ENCODE results near the gene TAPT1. TPM values are rescaled to one million over a fixed set of nuclear protein-coding genes. Genes with fewer than 3 reads are reported as not detected.

TAPT1 gene
- total RNA-seq, 1 experiment from 2014 or later, result 11.1 TPM

DNA sequence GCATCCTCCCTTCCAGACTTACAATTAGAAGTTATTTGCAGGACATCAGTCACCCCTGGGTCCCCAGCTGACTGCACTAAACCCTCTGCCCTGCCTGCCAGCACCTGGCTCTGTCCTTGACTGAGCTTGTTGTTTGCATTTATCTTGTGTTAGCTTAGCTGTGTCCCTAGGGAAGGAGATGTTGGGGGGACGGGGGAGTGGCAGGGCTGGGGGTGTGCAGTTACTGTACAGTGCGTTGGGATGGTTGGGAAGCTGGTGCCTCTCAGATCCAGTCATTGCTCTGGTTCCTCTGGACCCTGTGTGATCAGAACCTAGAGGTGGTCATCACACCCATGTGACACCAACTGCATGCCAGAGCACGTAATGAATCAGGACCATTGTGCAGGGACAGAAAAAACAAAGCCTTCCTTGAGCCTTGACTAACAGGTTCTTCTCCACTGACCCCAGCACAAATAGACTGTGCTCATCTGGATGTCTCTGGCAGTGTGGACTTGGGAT lies 109.7 kb downstream of the TAPT1 start:
- no peak overlapping the region for H2BK120ac ChIP-seq (ENCODE audit: low read depth, low read length, poor library complexity, severe bottlenecking)
- no CpG with 5 or more reads among the region's 3 CpGs for WGBS (ENCODE audit: extremely low coverage, insufficient read length, low lambda C conversion rate)
- no peak overlapping the region for H2BK15ac ChIP-seq (ENCODE audit: low read depth, low read length)
- H3K4me1 Mint-ChIP-seq, result no peaks in the 10 kb centered on the region
- no peak overlapping the region for H3K14ac ChIP-seq (ENCODE audit: insufficient read depth, low read length)
- no peak overlapping the region for H3K4ac ChIP-seq (ENCODE audit: low read depth, low read length)
- TF ChIP-seq, protein P1, sequence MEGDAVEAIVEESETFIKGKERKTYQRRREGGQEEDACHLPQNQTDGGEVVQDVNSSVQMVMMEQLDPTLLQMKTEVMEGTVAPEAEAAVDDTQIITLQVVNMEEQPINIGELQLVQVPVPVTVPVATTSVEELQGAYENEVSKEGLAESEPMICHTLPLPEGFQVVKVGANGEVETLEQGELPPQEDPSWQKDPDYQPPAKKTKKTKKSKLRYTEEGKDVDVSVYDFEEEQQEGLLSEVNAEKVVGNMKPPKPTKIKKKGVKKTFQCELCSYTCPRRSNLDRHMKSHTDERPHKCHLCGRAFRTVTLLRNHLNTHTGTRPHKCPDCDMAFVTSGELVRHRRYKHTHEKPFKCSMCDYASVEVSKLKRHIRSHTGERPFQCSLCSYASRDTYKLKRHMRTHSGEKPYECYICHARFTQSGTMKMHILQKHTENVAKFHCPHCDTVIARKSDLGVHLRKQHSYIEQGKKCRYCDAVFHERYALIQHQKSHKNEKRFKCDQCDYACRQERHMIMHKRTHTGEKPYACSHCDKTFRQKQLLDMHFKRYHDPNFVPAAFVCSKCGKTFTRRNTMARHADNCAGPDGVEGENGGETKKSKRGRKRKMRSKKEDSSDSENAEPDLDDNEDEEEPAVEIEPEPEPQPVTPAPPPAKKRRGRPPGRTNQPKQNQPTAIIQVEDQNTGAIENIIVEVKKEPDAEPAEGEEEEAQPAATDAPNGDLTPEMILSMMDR (conservative IDR thresholded peaks at IDR 0.05), result no peak
- no peaks in the 10 kb centered on the region for H4K20me1 ChIP-seq (ENCODE audit: control insufficient read depth, insufficient read depth, insufficient read length)
- no peak overlapping the region for H3T11ph ChIP-seq (ENCODE audit: low read length)
- H4K8ac ChIP-seq (replicated peaks; ENCODE audit: insufficient read length, low read depth, low read length), result no peak overlapping the region
- no peak overlapping the region for H2AK5ac ChIP-seq (ENCODE audit: insufficient read length, low read length)
- no peak overlapping the region for H2AFZ ChIP-seq (ENCODE audit: low read length)
- H2BK12ac ChIP-seq (ENCODE audit: insufficient read length, low read depth, low read length), result no peak overlapping the region
- no peak overlapping the region for H3K4me2 ChIP-seq (ENCODE audit: insufficient read depth, insufficient read length, low read length)
- no peak overlapping the region for H3K23ac ChIP-seq (ENCODE audit: insufficient read length, low read depth, low read length)
- no peak overlapping the region for H4K5ac ChIP-seq (ENCODE audit: insufficient read length, low read depth, low read length)
- H4K91ac ChIP-seq (ENCODE audit: insufficient read length, low read depth, low read length), result no peak overlapping the region
- no peak overlapping the region for H2BK20ac ChIP-seq (ENCODE audit: low read depth, low read length, poor library complexity, severe bottlenecking)
- peaks cover 16% of the 10 kb centered on the region for H3K27me3 Mint-ChIP-seq (ENCODE audit: low read depth)
- H3K9me3 ChIP-seq (ENCODE audit: control insufficient read depth, low read depth, low read length), result no peaks in the 10 kb centered on the region
- peak; percentile 5 for DNase-seq
- no peaks in the 10 kb centered on the region for H3K23me2 ChIP-seq (ENCODE audit: insufficient read length, low read depth, low read length, poor library complexity, severe bottlenecking)
- H3K27ac ChIP-seq (ENCODE audit: insufficient read length, low read depth, low read length), result no peak overlapping the region
- no peak overlapping the region for H3K4me3 Mint-ChIP-seq
- no peak overlapping the region for H3K9ac ChIP-seq (ENCODE audit: extremely low read depth, insufficient read length, low read length)
- no peaks in the 10 kb centered on the region for H3K9me3 Mint-ChIP-seq
- no peaks in the 10 kb centered on the region for H3K4me1 ChIP-seq (ENCODE audit: insufficient read depth, low read length)
- H3K27ac Mint-ChIP-seq, result no peak overlapping the region
- no peaks in the 10 kb centered on the region for H3K79me1 ChIP-seq (ENCODE audit: insufficient read depth, low read depth, low read length, poor library complexity, severe bottlenecking)
- no peaks in the 10 kb centered on the region for H3K79me2 ChIP-seq (ENCODE audit: insufficient read depth, low read length)
- no peak overlapping the region for H3K18ac ChIP-seq (ENCODE audit: insufficient read length, low read depth, low read length)
- no peaks in the 10 kb centered on the region for H3K36me3 Mint-ChIP-seq (ENCODE audit: insufficient read depth in 1 of 3, low read depth in 3 of 3)
- no peak overlapping the region for H2BK5ac ChIP-seq (ENCODE audit: insufficient read length, low read length)
- no peaks in the 10 kb centered on the region for H3K27me3 ChIP-seq (ENCODE audit: insufficient read depth, low read length)
- H3K56ac ChIP-seq (ENCODE audit: insufficient read length, low read depth, low read length), result no peak overlapping the region
